ENCODE results near the gene KANSL1. TPM values are rescaled to one million over a fixed set of nuclear protein-coding genes. Genes with fewer than 3 reads are reported as not detected.

The KANSL1 gene
- total and polyA plus RNA-seq, 2 experiments from 2014 or later, result 49.0 to 206 TPM

GRCh38 chr17:46027976-46028325 lies 165.3 kb downstream of the KANSL1 start (continued):
- TF ChIP-seq ETS1 (IDR thresholded peaks at IDR 0.05), result no peak
- TF ChIP-seq REST (IDR thresholded peaks at IDR 0.05; ENCODE audit: unreplicated experiment), result no peak
- TF ChIP-seq STAT1 (IDR thresholded peaks at IDR 0.05; ENCODE audit: unreplicated experiment), result no peak
- no peak for TF ChIP-seq ZNF114 (CRISPR knock-in tag; IDR thresholded peaks at IDR 0.05)
- TF ChIP-seq POLR2AphosphoS5 (IDR thresholded peaks at IDR 0.05; ENCODE audit: low read depth), result no peak
- no peak for TF ChIP-seq NANOG (IDR thresholded peaks at IDR 0.05; ENCODE audit: borderline replicate concordance)
- no peak for TF ChIP-seq CTCF (conservative IDR thresholded peaks at IDR 0.05; ENCODE audit: low read depth in 2 of 2)
- TF ChIP-seq ZNF331 (CRISPR knock-in tag; IDR thresholded peaks at IDR 0.05; ENCODE audit: low read depth), result no peak

DNA sequence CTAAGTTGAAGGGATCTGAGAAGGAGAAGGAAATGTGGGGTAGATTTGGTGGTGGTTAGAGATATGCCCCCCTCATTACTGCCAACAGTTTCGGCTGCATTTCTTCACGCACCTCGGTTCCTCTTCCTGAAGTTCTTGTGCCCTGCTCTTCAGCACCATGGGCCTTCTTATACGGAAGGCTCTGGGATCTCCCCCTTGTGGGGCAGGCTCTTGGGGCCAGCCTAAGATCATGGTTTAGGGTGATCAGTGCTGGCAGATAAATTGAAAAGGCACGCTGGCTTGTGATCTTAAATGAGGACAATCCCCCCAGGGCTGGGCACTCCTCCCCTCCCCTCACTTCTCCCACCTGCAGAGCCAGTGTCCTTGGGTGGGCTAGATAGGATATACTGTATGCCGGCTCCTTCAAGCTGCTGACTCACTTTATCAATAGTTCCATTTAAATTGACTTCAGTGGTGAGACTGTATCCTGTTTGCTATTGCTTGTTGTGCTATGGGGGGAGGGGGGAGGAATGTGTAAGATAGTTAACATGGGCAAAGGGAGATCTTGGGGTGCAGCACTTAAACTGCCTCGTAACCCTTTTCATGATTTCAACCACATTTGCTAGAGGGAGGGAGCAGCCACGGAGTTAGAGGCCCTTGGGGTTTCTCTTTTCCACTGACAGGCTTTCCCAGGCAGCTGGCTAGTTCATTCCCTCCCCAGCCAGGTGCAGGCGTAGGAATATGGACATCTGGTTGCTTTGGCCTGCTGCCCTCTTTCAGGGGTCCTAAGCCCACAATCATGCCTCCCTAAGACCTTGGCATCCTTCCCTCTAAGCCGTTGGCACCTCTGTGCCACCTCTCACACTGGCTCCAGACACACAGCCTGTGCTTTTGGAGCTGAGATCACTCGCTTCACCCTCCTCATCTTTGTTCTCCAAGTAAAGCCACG lies 165.9 kb downstream of the KANSL1 start:
- H3K79me2 ChIP-seq (replicated peaks; ENCODE audit: insufficient read depth), result no peaks in the 10 kb centered on the region
- peak overlapping the region; percentile 51; the same call in 1 of the 2 replicates for H3K4me2 ChIP-seq
- Mint-ChIP-seq H3K4me1 (peaks cover 51% of the 10 kb centered on the region), H3K4me3 (no peak overlapping the region; the same call in 2 of the 3 replicates), H3K36me3 (ENCODE audit: low read depth) (peaks cover 39% of the 10 kb centered on the region), H3K9me3 (no peaks in the 10 kb centered on the region), H3K27ac (peak overlapping the region; percentile 87), H3K27me3 (ENCODE audit: insufficient read depth, low read depth, poor library complexity) (peaks cover 28% of the 10 kb centered on the region)
- no peak overlapping the region for H2AFZ ChIP-seq
- ATAC-seq (peak; percentile 14), DNase-seq (ENCODE audit: low spot score) (no peak)
- no peaks in the 10 kb centered on the region for H3K9me2 ChIP-seq (ENCODE audit: insufficient read depth)
- H3F3A ChIP-seq (replicated peaks; ENCODE audit: low read depth), result peaks cover 8% of the 10 kb centered on the region; the same call in 1 of the 2 replicates
- H3K27ac ChIP-seq (ENCODE audit: low read depth), result peak overlapping the region; percentile 77
- H3K4me3 ChIP-seq, result no peak overlapping the region
- H4K20me1 ChIP-seq (replicated peaks; ENCODE audit: insufficient read depth), result peaks cover 5% of the 10 kb centered on the region
- H3K4me1 ChIP-seq (ENCODE audit: insufficient read depth), result peaks cover 41% of the 10 kb centered on the region
- no peaks in the 10 kb centered on the region for H3K27me3 ChIP-seq (ENCODE audit: insufficient read depth)
- H3K36me3 ChIP-seq (ENCODE audit: insufficient read depth), result 0 out of 2 replicates have a peak, but pooled peaks cover 1% of the 10 kb centered on the region
- TF ChIP-seq EZH2phosphoT487 (IDR thresholded peaks at IDR 0.05; ENCODE audit: unreplicated experiment), result no peak
- TF ChIP-seq ZNF462 (CRISPR knock-in tag; IDR thresholded peaks at IDR 0.05), result no peak
- TF ChIP-seq ZNF331 (CRISPR knock-in tag; IDR thresholded peaks at IDR 0.05; ENCODE audit: low read depth), result no peak
- no peak for TF ChIP-seq EZH2 (IDR thresholded peaks at IDR 0.05; ENCODE audit: low read depth, unreplicated experiment)
- TF ChIP-seq POLR2AphosphoS5 (IDR thresholded peaks at IDR 0.05; ENCODE audit: low read depth), result no peak
- no peak for TF ChIP-seq STAT1 (IDR thresholded peaks at IDR 0.05; ENCODE audit: unreplicated experiment)
